Sigmoid colon (tissue), 4 donors: ENCODE measurements around the gene GRIK3.

Experiments used
- EP300 ChIP-seq, 4 donors: sonication (generic); formaldehyde crosslinking; IDR thresholded peaks; one replicate each; pipeline ENCODE4 v1.6.1; 2017; ENCODE audit warnings: antibody characterized with exemption in 4 of 4
- POLR2A ChIP-seq, 2 donors: fragments of 450-650 bp; IDR thresholded peaks; one replicate each; pipeline ENCODE4 v1.6.1; 2016; ENCODE audit warnings: antibody characterized with exemption in 2 of 2, mild to moderate bottlenecking in 2 of 2, moderate library complexity in 2 of 2
- POLR2AphosphoS5 ChIP-seq, 4 donors: sonication (generic); formaldehyde crosslinking; IDR thresholded peaks; one replicate each; pipeline ENCODE4 v1.6.1; 2017; ENCODE audit warnings: antibody characterized with exemption in 4 of 4
- TF ChIP-seq, protein P1 (sequence below), 4 experiments: fragments of 450-650 bp in 3 of 4; fragments of 200-600 bp in 1 of 4; IDR thresholded peaks; one replicate each; pipeline ENCODE4 v1.5.1; 2016 to 2019; ENCODE audit warnings: antibody characterized with exemption in 4 of 4, mild to moderate bottlenecking in 3 of 4, moderate library complexity in 2 of 4

DNA sequence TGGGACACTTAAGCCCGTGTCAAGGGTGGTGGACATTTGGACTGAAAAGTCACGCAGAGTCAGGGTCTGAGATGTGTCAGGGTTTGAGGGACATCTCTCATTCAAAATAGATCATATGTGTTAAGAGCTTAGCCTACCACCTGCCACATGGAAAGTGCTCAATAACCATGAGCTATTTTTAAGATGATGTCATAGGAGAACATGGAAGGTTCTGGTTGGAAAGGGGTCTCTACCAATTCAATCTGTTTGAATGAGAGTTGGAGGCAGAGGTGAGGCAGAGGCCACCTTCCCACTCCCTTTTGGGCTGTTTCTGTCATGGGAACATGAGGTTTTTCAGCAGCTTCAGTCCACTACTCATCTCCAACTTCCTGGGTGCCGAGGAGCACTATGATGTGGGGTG lies 239.9 kb downstream of the GRIK3 start:
- TF ChIP-seq POLR2AphosphoS5 (IDR thresholded peaks at IDR 0.05), result no peak
- TF ChIP-seq, protein P1, sequence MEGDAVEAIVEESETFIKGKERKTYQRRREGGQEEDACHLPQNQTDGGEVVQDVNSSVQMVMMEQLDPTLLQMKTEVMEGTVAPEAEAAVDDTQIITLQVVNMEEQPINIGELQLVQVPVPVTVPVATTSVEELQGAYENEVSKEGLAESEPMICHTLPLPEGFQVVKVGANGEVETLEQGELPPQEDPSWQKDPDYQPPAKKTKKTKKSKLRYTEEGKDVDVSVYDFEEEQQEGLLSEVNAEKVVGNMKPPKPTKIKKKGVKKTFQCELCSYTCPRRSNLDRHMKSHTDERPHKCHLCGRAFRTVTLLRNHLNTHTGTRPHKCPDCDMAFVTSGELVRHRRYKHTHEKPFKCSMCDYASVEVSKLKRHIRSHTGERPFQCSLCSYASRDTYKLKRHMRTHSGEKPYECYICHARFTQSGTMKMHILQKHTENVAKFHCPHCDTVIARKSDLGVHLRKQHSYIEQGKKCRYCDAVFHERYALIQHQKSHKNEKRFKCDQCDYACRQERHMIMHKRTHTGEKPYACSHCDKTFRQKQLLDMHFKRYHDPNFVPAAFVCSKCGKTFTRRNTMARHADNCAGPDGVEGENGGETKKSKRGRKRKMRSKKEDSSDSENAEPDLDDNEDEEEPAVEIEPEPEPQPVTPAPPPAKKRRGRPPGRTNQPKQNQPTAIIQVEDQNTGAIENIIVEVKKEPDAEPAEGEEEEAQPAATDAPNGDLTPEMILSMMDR (IDR thresholded peaks at IDR 0.05), result no peak
- no peak for TF ChIP-seq POLR2A (IDR thresholded peaks at IDR 0.05)
- no peak for TF ChIP-seq EP300 (IDR thresholded peaks at IDR 0.05)
